H1 (cell line): ENCODE measurements around the gene ROBO2. TPM values are rescaled to one million over a fixed set of nuclear protein-coding genes. Genes with fewer than 3 reads are reported as not detected.

Experiments
- CTCF ChIA-PET: fragments of 300-600 bp; sonication (Branson Sonifier 250); formaldehyde crosslinking; loops from one replicate; lab custom pipeline; 2021; ENCODE audit not compliant: partially characterized antibody; lab: Charles Lee
- POLR2A ChIA-PET: fragments of 300-600 bp; sonication (Branson Sonifier 250); formaldehyde crosslinking; loops from one replicate; lab custom pipeline; 2021; ENCODE audit warnings: inconsistent platforms; ENCODE audit not compliant: partially characterized antibody; lab: Charles Lee
- DNase-seq, 2 experiments: peaks; one replicate each; pipeline versions ENCODE4 v3.0.0 to v3.0.0-alpha.2; 2010 to 2022; ENCODE audit warnings: low spot score in 2 of 2, low read depth in 1 of 2, mixed read lengths in 1 of 2
- FAIRE-seq: peaks from 2 replicates; lab custom pipeline; 2011; peaks lifted over from hg19 to GRCh38; lab: Jason Lieb, UNC
- H2AFZ ChIP-seq: 2 replicates; pipeline ENCODE4 v1.8.1; 2012; ENCODE audit warnings: low read length, inconsistent platforms
- H2AK5ac ChIP-seq: 2 replicates; pipeline ENCODE4 v1.6.1; 2013; ENCODE audit warnings: low read depth, low read length
- H2BK120ac ChIP-seq: replicated peaks from 2 replicates; pipeline ENCODE3; 2013; ENCODE audit warnings: low read depth, low read length, inconsistent platforms
- H2BK12ac ChIP-seq: 2 replicates; pipeline ENCODE4 v1.6.1; 2013; ENCODE audit warnings: low read depth, low read length
- H2BK15ac ChIP-seq: 2 replicates; pipeline ENCODE4 v1.6.1; 2013; ENCODE audit warnings: low read length
- H2BK20ac ChIP-seq: 2 replicates; pipeline ENCODE4 v1.6.1; 2013; ENCODE audit warnings: low read length
- H2BK5ac ChIP-seq: 2 replicates; pipeline ENCODE4 v1.6.1; 2013; ENCODE audit warnings: low read depth, low read length
- H3K14ac ChIP-seq: 2 replicates; pipeline ENCODE4 v1.6.1; 2013; ENCODE audit warnings: inconsistent platforms; ENCODE audit not compliant: insufficient read length
- H3K18ac ChIP-seq: 2 replicates; pipeline ENCODE4 v1.6.1; 2013; ENCODE audit warnings: low read length; ENCODE audit errors: extremely low read depth
- H3K23ac ChIP-seq: 2 replicates; pipeline ENCODE4 v1.6.1; 2013; ENCODE audit warnings: inconsistent platforms; ENCODE audit not compliant: insufficient read length
- H3K23me2 ChIP-seq: 2 replicates; pipeline ENCODE4 v1.6.1; 2013; ENCODE audit warnings: low read depth, low read length
- H3K27ac ChIP-seq: 2 replicates; pipeline ENCODE4 v1.6.1; 2011; ENCODE audit warnings: low read depth, low read length, inconsistent platforms
- H3K27me3 ChIP-seq, 4 experiments: replicated peaks in 1 of 4; 1 replicate in 1 of 4; 2 replicates in 3 of 4; pipeline versions ENCODE4 v1.6.1 to v1.8.1; 2011 to 2013; ENCODE audit warnings: low read length in 3 of 4, mild to moderate bottlenecking in 3 of 4, inconsistent platforms in 2 of 4, mixed read lengths in 2 of 4, moderate library complexity in 1 of 4; ENCODE audit not compliant: control insufficient read depth in 3 of 4, insufficient read depth in 3 of 4; ENCODE audit errors: extremely low read depth in 1 of 4
- H3K36me3 ChIP-seq, 4 experiments: 2 replicates each; pipeline versions ENCODE4 v1.6.1 to v1.8.1; 2011 to 2013; ENCODE audit warnings: mild to moderate bottlenecking in 4 of 4, low read length in 3 of 4, moderate library complexity in 2 of 4, control low read depth in 1 of 4, inconsistent platforms in 1 of 4; ENCODE audit not compliant: insufficient read depth in 4 of 4, control insufficient read depth in 2 of 4
- H3K4ac ChIP-seq: replicated peaks from 2 replicates; pipeline ENCODE3; 2013; ENCODE audit warnings: low read length, low read depth, mixed read lengths, inconsistent platforms; ENCODE audit not compliant: insufficient read length
- H3K4me1 ChIP-seq, 4 experiments: replicated peaks in 1 of 4; 1 replicate in 1 of 4; 2 replicates in 3 of 4; pipeline versions ENCODE4 v1.6.1 to v1.8.1; 2011 to 2013; ENCODE audit warnings: low read length in 3 of 4, inconsistent platforms in 2 of 4, mixed read lengths in 1 of 4; ENCODE audit not compliant: insufficient read depth in 4 of 4, control insufficient read depth in 3 of 4
- H3K4me2 ChIP-seq, 2 experiments: 2 replicates each; pipeline versions ENCODE4 v1.6.1 to v1.8.1; 2011 to 2013; ENCODE audit warnings: low read depth in 2 of 2, low read length in 2 of 2, control low read depth in 1 of 2, inconsistent platforms in 1 of 2, mild to moderate bottlenecking in 1 of 2; ENCODE audit not compliant: insufficient read depth in 1 of 2
- H3K4me3 ChIP-seq, 4 experiments: fragments of 200-600, 300-600 bp in 1 of 4; sonication (generic), shearing (Covaris generic), sonication (Bioruptor Twin) in 1 of 4; 2 replicates each; pipeline versions ENCODE4 v1.5.1 to v1.8.1; 2011 to 2016; ENCODE audit warnings: low read length in 4 of 4, low read depth in 3 of 4, control low read depth in 2 of 4, inconsistent platforms in 2 of 4, mild to moderate bottlenecking in 2 of 4, mixed read lengths in 1 of 4, moderate library complexity in 1 of 4; ENCODE audit not compliant: insufficient read depth in 2 of 4; ENCODE audit errors: extremely low read depth in 1 of 4
- H3K56ac ChIP-seq: replicated peaks from 2 replicates; pipeline ENCODE3; 2013; ENCODE audit warnings: low read depth, mild to moderate bottlenecking, mixed read lengths, low read length, inconsistent platforms; ENCODE audit not compliant: insufficient read length
- H3K79me1 ChIP-seq: 2 replicates; pipeline ENCODE4 v1.6.1; 2013; ENCODE audit warnings: low read depth, low read length, control low read depth
- H3K79me2 ChIP-seq, 2 experiments: 2 replicates each; pipeline versions ENCODE4 v1.6.1 to v1.8.1; 2012 to 2013; ENCODE audit warnings: low read length in 2 of 2, mild to moderate bottlenecking in 2 of 2, inconsistent platforms in 1 of 2; ENCODE audit not compliant: insufficient read depth in 2 of 2, control insufficient read depth in 1 of 2
- H3K9ac ChIP-seq, 4 experiments: replicated peaks in 1 of 4; 1 replicate in 1 of 4; 2 replicates in 3 of 4; pipeline versions ENCODE4 v1.6.1 to v1.8.1; 2011 to 2013; ENCODE audit warnings: low read depth in 3 of 4, low read length in 3 of 4, control low read depth in 2 of 4, mild to moderate bottlenecking in 2 of 4, moderate library complexity in 2 of 4, inconsistent platforms in 1 of 4; ENCODE audit errors: extremely low read depth in 1 of 4
- H3K9me3 ChIP-seq, 2 experiments: 2 replicates each; pipeline versions ENCODE4 v1.6.1 to v1.8.1; 2012 to 2013; ENCODE audit warnings: mild to moderate bottlenecking in 2 of 2, moderate library complexity in 2 of 2, control low read depth in 1 of 2, inconsistent platforms in 1 of 2, low read depth in 1 of 2, low read length in 1 of 2, mixed read lengths in 1 of 2; ENCODE audit not compliant: insufficient read depth in 2 of 2
- H4K20me1 ChIP-seq, 2 experiments: replicated peaks in 1 of 2; 2 replicates each; pipeline versions ENCODE3 to v1.8.1; 2011 to 2013; ENCODE audit warnings: inconsistent platforms in 2 of 2, low read length in 2 of 2, mild to moderate bottlenecking in 1 of 2; ENCODE audit not compliant: insufficient read depth in 2 of 2, control insufficient read depth in 1 of 2
- H4K5ac ChIP-seq: 2 replicates; pipeline ENCODE4 v1.6.1; 2013; ENCODE audit warnings: low read length, low read depth, mixed read lengths, inconsistent platforms; ENCODE audit not compliant: insufficient read length
- H4K8ac ChIP-seq: 2 replicates; pipeline ENCODE4 v1.8.0; 2013; ENCODE audit warnings: mild to moderate bottlenecking, moderate library complexity, low read length, inconsistent platforms; ENCODE audit not compliant: insufficient read depth; ENCODE audit errors: extremely low read depth
- H4K91ac ChIP-seq: replicated peaks from 2 replicates; pipeline ENCODE3; 2013; ENCODE audit warnings: low read length, mixed read lengths, inconsistent platforms; ENCODE audit not compliant: insufficient read length
- BCL11A ChIP-seq, 2 experiments: IDR thresholded peaks; one replicate each; pipeline ENCODE4 v1.6.1; 2011; ENCODE audit warnings: low read depth in 2 of 2, low read length in 2 of 2, mild to moderate bottlenecking in 2 of 2
- RNF2 ChIP-seq: fragments of 200-900, 300-1000 bp; sonication (generic); IDR thresholded peaks from 2 replicates; pipeline ENCODE4 v1.7.1; 2016; ENCODE audit warnings: borderline replicate concordance, low read depth, mild to moderate bottlenecking, antibody characterized with exemption, low read length; ENCODE audit not compliant: poor library complexity, severe bottlenecking; ENCODE audit errors: missing control alignments
- SIX5 ChIP-seq: IDR thresholded peaks from 2 replicates; pipeline ENCODE4 v1.6.1; 2011; ENCODE audit warnings: mild to moderate bottlenecking, low read depth, low read length
- WGBS, 2 experiments: shearing (Covaris generic) in 1 of 2; methylation state at CpG; one replicate each; pipeline versions ENCODE4 v1.1.6 to v1.1.7; 2013 to 2015; ENCODE audit warnings: low lambda C conversion rate in 2 of 2, mixed read lengths in 2 of 2, inconsistent platforms in 1 of 2, low coverage in 1 of 2, missing lambda C conversion rate in 1 of 2; ENCODE audit not compliant: insufficient replicate concordance in 2 of 2, insufficient coverage in 1 of 2, insufficient read length in 1 of 2; ENCODE audit errors: extremely low coverage in 1 of 2, missing lambda C conversion rate in 1 of 2; 5-methylcytosine and 5-hydroxymethylcytosine counted together
- polyA plus RNA-seq, 7 experiments: library from polyadenylated mRNA; depleted of rRNA in 3 of 7; stranded (reverse) in 5 of 7; unstranded in 2 of 7; fragments of >200 nt in 5 of 7; fragments of 200-250 nt in 2 of 7; gene quantifications; 1 replicate in 5 of 7; 2 replicates in 1 of 7; 4 replicates in 1 of 7; pipeline versions ENCODE4 v1.2.1 to v1.2.3, GENCODE V29; 2011 to 2013; ENCODE audit warnings: missing spikeins in 2 of 7, mixed read lengths in 2 of 7
- total RNA-seq: library from RNA; stranded (reverse); fragmentation: NEBNext Ultra II Directional; extraction: Animal tissue kit (Norgen Biotek cat#: 25700); gene quantifications from 2 replicates; pipeline ENCODE4 v1.2.1, GENCODE V29; 2021

The ROBO2 gene
- total and polyA plus RNA-seq, 2 of the 8 experiments (the other 6 are each of a cell fraction or from before 2014, with no cell fraction given) = 1.5 to 2.9 TPM

DNA sequence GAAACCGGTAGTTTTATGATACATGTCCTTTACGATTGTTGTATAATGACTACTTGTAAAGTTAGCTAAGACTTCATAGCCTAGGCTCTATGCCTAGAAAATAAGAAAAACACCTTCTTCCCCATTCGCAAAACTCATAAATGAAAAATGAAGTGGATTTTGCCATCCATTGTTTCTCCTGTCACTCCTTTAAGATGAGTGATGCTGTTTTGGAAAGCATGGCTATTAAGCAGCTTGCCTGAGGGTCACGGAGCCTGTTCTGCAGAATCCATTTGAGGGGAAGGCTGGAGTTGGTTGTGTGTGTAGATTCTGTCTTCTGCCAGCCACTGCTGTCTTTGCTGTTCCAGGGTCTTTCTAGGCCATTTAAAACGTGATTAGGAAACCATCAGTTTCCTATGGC is 31.5 kb downstream of the ROBO2 start:
- no peak overlapping the region for H2BK5ac ChIP-seq
- H3K23me2 ChIP-seq = peaks cover 2% of the 10 kb centered on the region; the same call in 1 of the 2 replicates
- no peak overlapping the region for H2BK12ac ChIP-seq
- no peak overlapping the region for H3K27ac ChIP-seq
- no peak overlapping the region for H3K4me3 ChIP-seq
- CTCF ChIA-PET = no interaction called here
- peaks cover 0 to 4% (median 2%) of the 10 kb centered on the region in 4 experiments; a peak in 3 of 7 replicates for H3K4me1 ChIP-seq
- H3K36me3 ChIP-seq = no peaks in the 10 kb centered on the region
- 87% methylated on average over 5 of the region's 5 CpGs; no CpG with 5 or more reads in 1 of the 2 experiments for WGBS, 2 experiments
- FAIRE-seq (no peak), DNase-seq (no peak)
- H2AK5ac ChIP-seq = no peak overlapping the region
- no peak overlapping the region for H4K91ac ChIP-seq
- POLR2A ChIA-PET = no interaction called here
- no peaks in the 10 kb centered on the region; the same call in 1 of the 2 replicates for H3K79me1 ChIP-seq
- H4K8ac ChIP-seq = no peak overlapping the region
- no peak overlapping the region for H2BK20ac ChIP-seq
- H3K18ac ChIP-seq = no peak overlapping the region
- H2AFZ ChIP-seq = no peak overlapping the region
- no peak overlapping the region for H3K14ac ChIP-seq
- H3K27me3 ChIP-seq = no peaks in the 10 kb centered on the region
- no peak overlapping the region for H3K9ac ChIP-seq
- no peak overlapping the region for H3K23ac ChIP-seq
- H3K9me3 ChIP-seq = no peaks in the 10 kb centered on the region
- no peak overlapping the region for H4K5ac ChIP-seq
- no peak overlapping the region for H3K4me2 ChIP-seq
- no peak overlapping the region for H2BK15ac ChIP-seq
- H3K79me2 ChIP-seq = no peaks in the 10 kb centered on the region
- no peak overlapping the region for H3K56ac ChIP-seq
- H2BK120ac ChIP-seq = no peak overlapping the region
- H4K20me1 ChIP-seq = no peaks in the 10 kb centered on the region
- H3K4ac ChIP-seq = no peak overlapping the region
- no peak for TF ChIP-seq RNF2
- TF ChIP-seq SIX5 = no peak
- no peak for TF ChIP-seq BCL11A (IDR thresholded peaks at IDR 0.05; ENCODE audit: low read depth in 2 of 2, low read length in 2 of 2)
